SU-DHL-6 (cell line): ENCODE results near the gene GRID2.

Experiments used
- H2AFZ ChIP-seq: fragments of 200-600 bp; sonication (generic); 2 replicates; pipeline ENCODE4 v1.6.1; 2014; ENCODE audit warnings: low read depth, mild to moderate bottlenecking, moderate library complexity, mixed read lengths, antibody characterized with exemption, low read length; ENCODE audit not compliant: severe bottlenecking
- H3F3A ChIP-seq: fragments of 200-600 bp; shearing (Covaris generic); 2 replicates; pipeline ENCODE4 v1.6.0; 2016; ENCODE audit warnings: antibody characterized with exemption, mild to moderate bottlenecking; ENCODE audit not compliant: insufficient read depth
- H3K27ac ChIP-seq: fragments of 200-600 bp; sonication (generic); 2 replicates; pipeline ENCODE4 v1.5.1; 2016; ENCODE audit warnings: low read depth, mild to moderate bottlenecking, low read length, moderate library complexity, mixed read lengths
- H3K27me3 ChIP-seq: fragments of 200-600 bp; sonication (generic), shearing (Covaris generic); 2 replicates; pipeline ENCODE4 v1.6.0; 2014; ENCODE audit warnings: mild to moderate bottlenecking, low read length
- H3K36me3 ChIP-seq: fragments of 200-600 bp; sonication (generic); 2 replicates; pipeline ENCODE4 v1.6.1; 2014; ENCODE audit warnings: mild to moderate bottlenecking, low read length, mixed read lengths
- H3K4me2 ChIP-seq: fragments of 300-600, 200-600 bp; shearing (Covaris generic), sonication (generic); 2 replicates; pipeline ENCODE4 v1.6.0; 2014; ENCODE audit warnings: low read length, low read depth, mild to moderate bottlenecking; ENCODE audit not compliant: poor library complexity, severe bottlenecking
- H3K4me3 ChIP-seq: fragments of 200-600 bp; sonication (generic); 2 replicates; pipeline ENCODE4 v1.5.1; 2014; ENCODE audit warnings: antibody characterized with exemption, low read length, mild to moderate bottlenecking, mixed read lengths; ENCODE audit not compliant: insufficient read depth, poor library complexity, severe bottlenecking
- H3K79me2 ChIP-seq: fragments of 200-600 bp; sonication (generic); 2 replicates; pipeline ENCODE4 v1.6.1; 2014; ENCODE audit warnings: mild to moderate bottlenecking, low read length, moderate library complexity; ENCODE audit not compliant: insufficient read depth
- H3K9ac ChIP-seq: fragments of 200-600 bp; sonication (generic); 2 replicates; pipeline ENCODE4 v1.7.0; 2014; ENCODE audit warnings: mild to moderate bottlenecking, low read length
- H3K9me2 ChIP-seq: fragments of 200-600 bp; sonication (generic); replicated peaks from 2 replicates; pipeline ENCODE4 v1.6.1; 2014; ENCODE audit warnings: low read length; ENCODE audit not compliant: insufficient read depth
- H3K9me3 ChIP-seq: fragments of 200-600 bp; sonication (generic); 2 replicates; pipeline ENCODE4 v1.6.1; 2014; ENCODE audit warnings: low read length, mixed read lengths; ENCODE audit not compliant: insufficient read depth
- H4K20me1 ChIP-seq: fragments of 200-600 bp; sonication (generic); 2 replicates; pipeline ENCODE4 v1.6.1; 2014; ENCODE audit warnings: low read depth, mild to moderate bottlenecking, antibody characterized with exemption, low read length, moderate library complexity, mixed read lengths
- EZH2phosphoT487 ChIP-seq: fragments of 200-600 bp; sonication (generic), shearing (Covaris generic); conservative IDR thresholded peaks from 2 replicates; pipeline ENCODE4 v1.6.1; 2018; ENCODE audit warnings: mild to moderate bottlenecking, antibody characterized with exemption, low read length, moderate library complexity, mixed read lengths
- TF ChIP-seq, protein P1 (sequence below): fragments of 200-600 bp; sonication (generic); IDR thresholded peaks from one replicate; pipeline ENCODE4 v1.5.1; 2017; ENCODE audit warnings: antibody characterized with exemption, mild to moderate bottlenecking, low read length, moderate library complexity; ENCODE audit not compliant: insufficient read depth, poor library complexity, severe bottlenecking

The GRID2 gene

DNA sequence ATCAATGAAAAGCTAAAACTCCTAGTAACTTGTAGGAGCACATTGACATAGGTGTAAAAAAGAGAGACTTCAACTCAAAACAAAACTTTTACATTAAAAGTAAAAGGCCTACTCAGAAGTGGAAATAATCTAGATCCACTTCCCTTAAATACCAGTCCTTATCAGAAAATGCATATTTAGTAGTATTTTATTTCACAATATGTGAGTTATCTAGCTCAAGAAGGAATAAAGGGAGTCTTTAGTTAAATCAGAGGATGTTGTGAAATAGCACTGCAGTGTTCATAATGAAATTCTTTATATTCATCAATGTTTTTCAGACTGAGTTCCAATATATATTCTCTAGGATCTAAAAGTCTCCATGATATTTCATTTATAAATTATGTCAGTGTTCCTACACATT, 715.0 kb downstream of the GRID2 start:
- H3K4me3 ChIP-seq: no peak overlapping the region
- no peak overlapping the region for H3K4me2 ChIP-seq
- H3K27me3 ChIP-seq: no peaks in the 10 kb centered on the region
- no peaks in the 10 kb centered on the region for H3K36me3 ChIP-seq
- H3K79me2 ChIP-seq: no peaks in the 10 kb centered on the region
- H3K9me2 ChIP-seq: no peaks in the 10 kb centered on the region
- no peak overlapping the region for H2AFZ ChIP-seq
- no peak overlapping the region for H3K27ac ChIP-seq
- H4K20me1 ChIP-seq: no peaks in the 10 kb centered on the region
- no peaks in the 10 kb centered on the region for H3F3A ChIP-seq
- no peak overlapping the region for H3K9ac ChIP-seq
- H3K9me3 ChIP-seq: no peaks in the 10 kb centered on the region
- TF ChIP-seq, protein P1, sequence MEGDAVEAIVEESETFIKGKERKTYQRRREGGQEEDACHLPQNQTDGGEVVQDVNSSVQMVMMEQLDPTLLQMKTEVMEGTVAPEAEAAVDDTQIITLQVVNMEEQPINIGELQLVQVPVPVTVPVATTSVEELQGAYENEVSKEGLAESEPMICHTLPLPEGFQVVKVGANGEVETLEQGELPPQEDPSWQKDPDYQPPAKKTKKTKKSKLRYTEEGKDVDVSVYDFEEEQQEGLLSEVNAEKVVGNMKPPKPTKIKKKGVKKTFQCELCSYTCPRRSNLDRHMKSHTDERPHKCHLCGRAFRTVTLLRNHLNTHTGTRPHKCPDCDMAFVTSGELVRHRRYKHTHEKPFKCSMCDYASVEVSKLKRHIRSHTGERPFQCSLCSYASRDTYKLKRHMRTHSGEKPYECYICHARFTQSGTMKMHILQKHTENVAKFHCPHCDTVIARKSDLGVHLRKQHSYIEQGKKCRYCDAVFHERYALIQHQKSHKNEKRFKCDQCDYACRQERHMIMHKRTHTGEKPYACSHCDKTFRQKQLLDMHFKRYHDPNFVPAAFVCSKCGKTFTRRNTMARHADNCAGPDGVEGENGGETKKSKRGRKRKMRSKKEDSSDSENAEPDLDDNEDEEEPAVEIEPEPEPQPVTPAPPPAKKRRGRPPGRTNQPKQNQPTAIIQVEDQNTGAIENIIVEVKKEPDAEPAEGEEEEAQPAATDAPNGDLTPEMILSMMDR: no peak
- TF ChIP-seq EZH2phosphoT487: no peak

DNA sequence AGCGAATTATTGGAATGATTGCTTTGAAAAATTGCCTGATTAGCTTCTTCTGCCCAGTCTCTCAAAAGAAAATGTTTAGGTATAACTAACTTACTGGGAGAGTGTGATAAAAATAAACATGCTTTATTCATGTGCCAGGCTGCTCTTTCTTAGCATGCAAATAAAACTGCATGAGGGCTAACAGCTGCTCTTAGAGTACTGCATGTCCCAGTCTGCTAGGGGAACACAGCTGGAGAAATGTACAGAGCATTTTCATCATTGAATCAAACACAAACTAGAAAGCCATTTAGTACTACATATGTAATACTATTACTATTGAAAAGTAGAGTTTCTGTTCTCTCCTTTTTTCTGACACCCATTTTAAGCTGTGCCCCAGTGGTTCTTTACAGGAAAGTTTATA, 726.0 kb downstream of the GRID2 start:
- no peak overlapping the region for H3K9ac ChIP-seq
- H3K36me3 ChIP-seq: no peaks in the 10 kb centered on the region
- no peaks in the 10 kb centered on the region for H3F3A ChIP-seq
- H3K9me3 ChIP-seq: no peaks in the 10 kb centered on the region
- H2AFZ ChIP-seq: no peak overlapping the region
- no peak overlapping the region for H3K4me2 ChIP-seq
- no peaks in the 10 kb centered on the region for H3K27me3 ChIP-seq
- TF ChIP-seq, protein P1: no peak
- no peak for TF ChIP-seq EZH2phosphoT487
- H3K79me2 ChIP-seq: no peaks in the 10 kb centered on the region
- no peaks in the 10 kb centered on the region for H4K20me1 ChIP-seq
- H3K9me2 ChIP-seq: no peaks in the 10 kb centered on the region
- no peak overlapping the region for H3K4me3 ChIP-seq
- H3K27ac ChIP-seq: no peak overlapping the region

- Histone ChIP-seq H3K4me2 (no peak overlapping the region), H3K27ac (no peak overlapping the region), H3K36me3 (no peaks in the 10 kb centered on the region), H3K27me3 (no peaks in the 10 kb centered on the region), H2AFZ (no peak overlapping the region), H3K4me3 (no peak overlapping the region), H3K9ac (no peak overlapping the region), H3K9me2 (no peaks in the 10 kb centered on the region), H3F3A (no peaks in the 10 kb centered on the region), H4K20me1 (no peaks in the 10 kb centered on the region), H3K9me3 (no peaks in the 10 kb centered on the region), H3K79me2 (no peaks in the 10 kb centered on the region)
- TF ChIP-seq, protein P1: no peak
- TF ChIP-seq EZH2phosphoT487: no peak
Observed at GRCh38 chr4:93030670-93031069, 726.9 kb downstream of the GRID2 start.
